Measurements from ENCODE around the gene TGFB1I1. TPM values are rescaled to one million over a fixed set of nuclear protein-coding genes. Genes with fewer than 3 reads are reported as not detected.

Gene TGFB1I1
- total RNA-seq, 1 donor, result 1.4 TPM

DNA sequence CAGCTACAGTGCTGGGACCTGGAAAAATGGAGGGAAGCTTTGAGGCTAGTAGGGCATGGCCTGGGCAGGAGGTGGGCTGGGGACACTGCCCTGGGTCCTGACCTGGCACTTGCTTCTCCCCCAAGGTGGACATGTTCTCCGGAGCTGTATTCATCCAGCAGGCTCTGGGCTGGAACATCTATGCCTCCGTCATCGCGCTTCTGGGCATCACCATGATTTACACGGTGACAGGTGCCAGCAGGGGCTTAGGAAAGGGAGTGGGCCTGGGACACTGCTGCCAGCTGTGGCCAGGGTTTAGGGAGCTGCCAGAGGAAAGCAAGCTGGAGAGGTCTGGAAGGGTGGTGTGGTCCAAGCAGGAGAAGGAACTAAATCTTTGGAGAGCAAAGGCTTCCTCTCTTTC, 14.1 kb downstream of the TGFB1I1 start:
- H3K27me3 ChIP-seq (ENCODE audit: insufficient read depth, low read length), result no peaks in the 10 kb centered on the region
- no peaks in the 10 kb centered on the region for H3K9me3 ChIP-seq (ENCODE audit: low read depth, low read length)
- H3K4me1 ChIP-seq (ENCODE audit: insufficient read depth, low read length), result peaks cover 20% of the 10 kb centered on the region
- H3K4me3 ChIP-seq (ENCODE audit: low read length), result no peak overlapping the region

DNA sequence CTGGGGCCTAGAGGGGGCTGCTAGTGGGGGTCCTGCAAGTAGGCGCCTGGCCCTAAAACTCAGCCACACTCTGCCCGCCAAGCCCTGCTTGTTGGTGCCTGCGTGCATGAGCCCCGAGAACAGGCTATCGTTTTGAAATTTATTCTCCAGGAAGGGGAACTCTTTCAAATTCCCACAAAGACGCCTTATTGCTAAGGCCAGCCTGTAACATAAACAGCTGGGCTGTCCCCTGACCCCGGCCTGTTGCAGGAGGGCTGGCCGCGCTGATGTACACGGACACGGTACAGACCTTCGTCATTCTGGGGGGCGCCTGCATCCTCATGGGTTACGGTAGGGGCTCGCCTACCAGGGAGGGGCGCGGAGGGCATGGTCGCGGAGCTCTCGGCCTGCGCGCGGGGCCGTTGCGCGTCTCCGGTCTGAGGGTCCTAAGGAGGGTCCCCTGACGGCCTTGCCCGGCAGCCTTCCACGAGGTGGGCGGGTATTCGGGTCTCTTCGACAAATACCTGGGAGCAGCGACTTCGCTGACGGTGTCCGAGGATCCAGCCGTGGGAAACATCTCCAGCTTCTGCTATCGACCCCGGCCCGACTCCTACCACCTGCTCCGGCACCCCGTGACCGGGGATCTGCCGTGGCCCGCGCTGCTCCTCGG, 15.2 kb downstream of the TGFB1I1 start:
- peak overlapping the region; percentile 45 for H3K4me3 ChIP-seq (ENCODE audit: low read length)
- no peaks in the 10 kb centered on the region for H3K9me3 ChIP-seq (ENCODE audit: low read depth, low read length)
- peaks cover 20% of the 10 kb centered on the region for H3K4me1 ChIP-seq (ENCODE audit: insufficient read depth, low read length)
- no peaks in the 10 kb centered on the region for H3K27me3 ChIP-seq (ENCODE audit: insufficient read depth, low read length)

DNA sequence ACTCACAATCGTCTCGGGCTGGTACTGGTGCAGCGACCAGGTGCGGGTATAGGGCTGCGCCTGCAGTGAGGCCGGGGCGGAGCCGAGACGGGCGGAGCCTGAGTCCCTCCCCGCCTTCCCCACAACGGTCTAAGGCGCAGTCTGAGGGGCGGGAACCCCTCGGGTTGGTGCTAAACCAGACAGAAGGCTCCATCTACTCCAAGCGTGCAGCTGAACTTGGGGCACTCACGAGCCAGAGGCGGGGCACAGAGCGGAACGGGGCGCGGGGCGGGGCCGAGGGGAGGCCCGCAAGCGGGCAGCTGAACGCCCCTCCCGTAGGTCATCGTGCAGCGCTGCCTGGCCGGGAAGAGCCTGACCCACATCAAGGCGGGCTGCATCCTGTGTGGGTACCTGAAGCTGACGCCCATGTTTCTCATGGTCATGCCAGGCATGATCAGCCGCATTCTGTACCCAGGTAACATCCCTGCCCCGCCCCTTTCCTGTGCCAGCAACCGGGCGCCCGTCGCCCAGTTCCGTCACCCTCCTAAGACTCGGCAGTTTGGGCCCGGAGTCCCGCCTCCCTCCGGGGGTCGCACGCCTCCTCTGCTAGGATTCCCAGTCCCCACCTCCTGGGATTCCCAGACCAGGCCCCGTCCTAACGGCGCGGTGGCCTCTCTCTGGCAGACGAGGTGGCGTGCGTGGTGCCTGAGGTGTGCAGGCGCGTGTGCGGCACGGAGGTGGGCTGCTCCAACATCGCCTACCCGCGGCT, 15.9 kb downstream of the TGFB1I1 start:
- peaks cover 20% of the 10 kb centered on the region for H3K4me1 ChIP-seq (ENCODE audit: insufficient read depth, low read length)
- no peaks in the 10 kb centered on the region for H3K9me3 ChIP-seq (ENCODE audit: low read depth, low read length)
- H3K4me3 ChIP-seq (ENCODE audit: low read length), result peak overlapping the region; percentile 45
- H3K27me3 ChIP-seq (ENCODE audit: insufficient read depth, low read length), result no peaks in the 10 kb centered on the region

DNA sequence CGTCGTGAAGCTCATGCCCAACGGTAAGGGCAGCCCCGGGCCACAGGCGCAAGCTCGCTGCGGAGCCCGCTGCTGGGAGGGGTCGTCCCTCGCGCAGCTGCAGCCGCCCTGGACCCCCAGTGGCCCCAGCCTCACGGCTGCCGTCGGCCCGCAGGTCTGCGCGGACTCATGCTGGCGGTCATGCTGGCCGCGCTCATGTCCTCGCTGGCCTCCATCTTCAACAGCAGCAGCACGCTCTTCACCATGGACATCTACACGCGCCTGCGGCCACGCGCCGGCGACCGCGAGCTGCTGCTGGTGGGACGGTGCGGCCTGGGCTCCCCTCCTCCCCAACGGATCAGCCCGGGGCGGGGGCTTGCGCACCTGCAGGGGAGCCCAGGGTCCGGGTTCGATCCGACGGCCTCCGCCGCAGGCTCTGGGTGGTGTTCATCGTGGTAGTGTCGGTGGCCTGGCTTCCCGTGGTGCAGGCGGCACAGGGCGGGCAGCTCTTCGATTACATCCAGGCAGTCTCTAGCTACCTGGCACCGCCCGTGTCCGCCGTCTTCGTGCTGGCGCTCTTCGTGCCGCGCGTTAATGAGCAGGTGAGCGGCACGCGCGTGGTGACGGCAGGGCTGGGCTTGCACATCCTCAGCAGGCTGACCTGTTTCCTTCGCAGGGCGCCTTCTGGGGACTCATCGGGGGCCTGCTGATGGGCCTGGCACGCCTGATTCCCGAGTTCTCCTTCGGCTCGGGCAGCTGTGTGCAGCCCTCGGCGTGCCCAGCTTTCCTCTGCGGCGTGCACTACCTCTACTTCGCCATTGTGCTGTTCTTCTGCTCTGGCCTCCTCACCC, 16.7 kb downstream of the TGFB1I1 start:
- peaks cover 20% of the 10 kb centered on the region for H3K4me1 ChIP-seq (ENCODE audit: insufficient read depth, low read length)
- H3K4me3 ChIP-seq (ENCODE audit: low read length), result peak overlapping the region; percentile 45
- H3K27me3 ChIP-seq (ENCODE audit: insufficient read depth, low read length), result no peaks in the 10 kb centered on the region
- no peaks in the 10 kb centered on the region for H3K9me3 ChIP-seq (ENCODE audit: low read depth, low read length)

DNA sequence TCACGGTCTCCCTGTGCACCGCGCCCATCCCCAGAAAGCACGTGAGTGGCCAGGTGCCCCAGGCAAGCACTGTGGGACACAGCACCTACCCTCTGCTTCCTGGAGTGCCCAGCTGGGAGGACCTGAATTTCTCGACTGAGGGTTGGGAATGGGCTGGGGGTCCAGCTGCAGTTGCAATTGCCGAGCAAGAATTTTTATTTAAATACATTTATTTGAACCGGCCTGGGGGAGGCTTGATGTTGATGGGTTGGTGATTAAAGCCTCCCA, 17.3 kb downstream of the TGFB1I1 start:
- H3K4me3 ChIP-seq (ENCODE audit: low read length), result no peak overlapping the region
- H3K9me3 ChIP-seq (ENCODE audit: low read depth, low read length), result no peaks in the 10 kb centered on the region
- peaks cover 20% of the 10 kb centered on the region for H3K4me1 ChIP-seq (ENCODE audit: insufficient read depth, low read length)
- H3K27me3 ChIP-seq (ENCODE audit: insufficient read depth, low read length), result no peaks in the 10 kb centered on the region

DNA sequence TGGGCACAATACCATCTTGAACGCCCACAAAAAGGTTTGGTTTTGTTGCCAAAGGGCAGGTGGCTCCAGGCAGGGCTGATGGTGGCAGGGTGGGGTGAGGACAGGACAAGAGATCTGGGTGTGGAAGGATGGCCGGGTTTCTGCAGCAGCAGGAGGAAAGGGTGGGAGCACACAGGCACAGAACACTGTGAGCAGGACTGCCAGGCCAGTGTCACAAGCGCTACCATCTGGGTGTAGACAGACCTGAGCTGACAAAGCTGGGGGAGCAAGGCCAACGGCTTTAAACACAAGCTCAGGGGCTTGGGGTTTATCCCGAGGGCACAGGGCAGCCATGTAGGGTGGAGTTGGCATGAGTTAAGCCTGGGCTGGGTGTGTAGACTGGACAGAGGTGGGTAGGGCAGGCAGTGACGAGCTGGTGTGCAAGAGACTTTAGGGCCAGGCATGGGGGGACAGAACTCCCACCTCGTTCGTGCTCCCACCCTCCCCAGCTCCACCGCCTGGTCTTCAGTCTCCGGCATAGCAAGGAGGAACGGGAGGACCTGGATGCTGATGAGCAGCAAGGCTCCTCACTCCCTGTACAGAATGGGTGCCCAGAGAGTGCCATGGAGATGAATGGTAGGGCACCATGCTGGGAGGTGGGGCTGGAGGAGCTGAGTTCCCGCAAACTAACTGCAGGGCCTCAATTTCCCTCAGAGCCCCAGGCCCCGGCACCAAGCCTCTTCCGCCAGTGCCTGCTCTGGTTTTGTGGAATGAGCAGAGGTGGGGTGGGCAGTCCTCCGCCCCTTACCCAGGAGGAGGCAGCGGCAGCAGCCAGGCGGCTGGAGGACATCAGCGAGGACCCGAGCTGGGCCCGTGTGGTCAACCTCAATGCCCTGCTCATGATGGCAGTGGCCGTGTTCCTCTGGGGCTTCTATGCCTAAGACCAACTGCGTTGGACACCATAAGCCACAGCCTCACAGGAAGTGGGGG, 17.9 kb downstream of the TGFB1I1 start:
- H3K9me3 ChIP-seq (ENCODE audit: low read depth, low read length), result no peaks in the 10 kb centered on the region
- H3K4me1 ChIP-seq (ENCODE audit: insufficient read depth, low read length), result peaks cover 20% of the 10 kb centered on the region
- no peak overlapping the region for H3K4me3 ChIP-seq (ENCODE audit: low read length)

DNA sequence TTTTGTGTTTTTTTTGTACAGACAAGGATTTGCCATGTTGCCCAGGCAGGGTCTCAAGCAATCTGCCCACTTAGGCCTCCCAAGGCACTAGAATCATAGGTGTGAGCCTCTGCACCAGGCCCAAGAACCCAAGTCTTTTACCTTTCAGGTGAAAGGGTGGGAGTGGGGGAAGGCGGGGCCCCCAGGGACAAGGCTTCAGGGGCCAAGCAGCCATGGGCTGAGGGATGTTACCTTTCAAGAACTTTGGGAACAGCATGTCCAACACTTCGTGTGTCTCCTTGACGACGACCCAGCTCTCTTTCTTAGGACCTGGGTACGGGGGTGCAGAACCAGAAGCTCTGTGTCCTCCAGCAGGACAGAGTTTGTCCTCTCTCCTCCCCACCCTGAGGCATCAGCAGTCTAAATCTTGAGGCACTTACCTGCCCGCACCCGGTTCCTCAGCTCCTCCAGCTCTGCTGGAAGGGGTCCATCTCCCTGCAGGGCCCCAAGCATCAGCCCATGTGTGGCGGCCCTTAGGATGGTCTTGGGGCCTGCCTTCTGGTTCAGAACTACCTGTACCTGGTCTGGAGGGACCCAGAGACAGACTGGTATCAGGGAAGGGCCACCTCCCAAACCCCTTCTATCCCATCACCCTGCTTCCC, 19.9 kb downstream of the TGFB1I1 start:
- Histone ChIP-seq H3K27me3 (ENCODE audit: insufficient read depth, low read length) (no peaks in the 10 kb centered on the region), H3K4me3 (ENCODE audit: low read length) (no peak overlapping the region), H3K9me3 (ENCODE audit: low read depth, low read length) (no peaks in the 10 kb centered on the region), H3K4me1 (ENCODE audit: insufficient read depth, low read length) (peaks cover 16% of the 10 kb centered on the region)

More for the DNA sequence above, 17.9 kb downstream of the TGFB1I1 start:
- no peaks in the 10 kb centered on the region for H3K27me3 ChIP-seq (ENCODE audit: insufficient read depth, low read length)

DNA sequence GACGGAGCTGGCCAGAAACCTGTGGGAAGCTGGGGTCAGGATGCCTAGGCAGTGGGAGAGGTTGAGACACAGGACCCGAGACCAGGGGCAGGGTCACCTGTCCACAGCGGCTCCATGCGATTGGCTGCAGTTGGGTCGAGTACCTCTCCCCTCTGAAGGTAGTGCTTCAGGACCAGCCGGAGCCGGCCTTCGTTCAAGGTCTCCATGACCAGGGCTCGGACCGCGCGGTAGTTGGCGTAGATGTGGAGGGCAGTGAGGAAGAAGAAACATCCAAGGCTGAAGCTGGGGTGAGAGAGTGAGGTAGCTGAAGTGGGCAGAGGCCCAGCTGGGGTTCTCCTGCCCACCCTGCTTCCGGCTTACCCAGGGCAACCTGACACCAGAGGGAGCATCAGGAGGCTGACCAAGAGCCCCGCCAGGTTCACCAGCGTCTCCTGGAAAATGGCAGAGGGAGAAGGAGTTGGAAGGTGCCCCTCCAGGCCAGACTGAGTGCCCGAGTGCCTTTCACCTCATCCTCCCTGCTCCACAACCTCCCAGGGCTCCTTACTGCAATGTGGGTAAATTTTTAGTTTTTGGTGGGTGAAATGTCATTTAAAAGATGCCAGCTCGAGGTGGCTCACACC, 21.7 kb downstream of the TGFB1I1 start:
- no peaks in the 10 kb centered on the region for H3K9me3 ChIP-seq (ENCODE audit: low read depth, low read length)
- H3K4me1 ChIP-seq (ENCODE audit: insufficient read depth, low read length), result no peaks in the 10 kb centered on the region
- no peak overlapping the region for H3K4me3 ChIP-seq (ENCODE audit: low read length)
- H3K27me3 ChIP-seq (ENCODE audit: insufficient read depth, low read length), result no peaks in the 10 kb centered on the region

DNA sequence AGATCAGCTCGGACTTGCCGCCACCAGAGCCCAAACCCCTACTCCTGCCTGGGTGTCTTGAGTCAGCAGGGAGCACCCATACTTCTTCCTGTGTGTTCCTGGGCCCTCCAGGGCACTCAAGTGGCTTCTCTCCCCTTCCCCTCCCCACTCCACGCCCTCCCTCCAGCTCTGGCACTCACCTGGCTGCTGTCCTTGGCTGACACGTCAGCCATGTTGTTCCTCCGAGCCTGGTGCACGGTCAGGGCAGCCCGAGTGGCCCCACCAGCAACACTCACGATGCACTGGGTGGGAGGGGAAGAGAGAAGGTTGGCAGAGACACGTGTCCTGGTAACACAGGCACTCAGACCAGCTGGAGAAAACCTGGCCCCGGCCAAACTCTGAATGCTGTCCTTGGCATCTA, 24.7 kb downstream of the TGFB1I1 start:
- Histone ChIP-seq H3K9me3 (ENCODE audit: low read depth, low read length) (no peaks in the 10 kb centered on the region), H3K4me1 (ENCODE audit: insufficient read depth, low read length) (no peaks in the 10 kb centered on the region), H3K4me3 (ENCODE audit: low read length) (no peak overlapping the region), H3K27me3 (ENCODE audit: insufficient read depth, low read length) (no peaks in the 10 kb centered on the region)

DNA sequence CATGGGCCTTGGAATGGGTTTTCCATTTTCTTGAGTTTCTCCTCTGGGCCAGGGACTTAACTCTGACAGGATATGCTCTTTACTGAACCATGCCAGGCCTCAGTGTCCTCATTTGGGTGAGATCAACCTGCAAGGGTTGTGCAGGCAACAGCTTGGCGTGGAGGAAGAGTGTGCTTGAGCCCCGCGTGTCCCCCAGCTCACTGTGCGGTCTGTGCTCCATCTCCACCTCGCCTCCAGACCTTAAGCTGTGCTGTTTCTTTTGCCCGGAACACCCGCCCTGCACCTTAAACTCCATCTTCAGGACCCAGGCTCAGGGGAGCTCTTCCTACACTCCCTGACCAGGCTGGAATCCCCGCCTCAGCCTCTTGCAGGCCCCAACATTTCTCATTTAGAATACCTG, 26.5 kb downstream of the TGFB1I1 start:
- Histone ChIP-seq H3K27me3 (ENCODE audit: insufficient read depth, low read length) (no peaks in the 10 kb centered on the region), H3K9me3 (ENCODE audit: low read depth, low read length) (no peaks in the 10 kb centered on the region), H3K4me1 (ENCODE audit: insufficient read depth, low read length) (no peaks in the 10 kb centered on the region), H3K4me3 (ENCODE audit: low read length) (no peak overlapping the region)

DNA sequence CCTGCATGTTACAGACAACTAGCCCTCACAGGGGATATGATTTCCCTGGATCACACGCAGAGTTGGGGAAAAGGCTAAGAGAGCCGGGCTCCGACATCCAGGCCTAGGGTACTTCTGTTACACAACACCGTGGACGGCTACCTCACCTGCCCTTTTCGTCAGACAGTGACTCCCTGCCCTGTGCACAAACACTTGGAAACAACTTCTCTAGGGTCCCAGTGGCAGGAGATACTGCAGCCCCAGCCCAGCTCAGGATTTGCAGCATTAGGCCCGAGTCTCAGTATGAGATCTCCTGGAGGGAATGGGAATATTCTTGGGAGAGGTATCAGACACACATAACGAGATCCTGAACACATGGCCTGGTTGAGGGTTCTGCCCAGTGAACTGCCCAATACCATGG, 28.0 kb downstream of the TGFB1I1 start:
- no peak overlapping the region for H3K4me3 ChIP-seq (ENCODE audit: low read length)
- H3K4me1 ChIP-seq (ENCODE audit: insufficient read depth, low read length), result no peaks in the 10 kb centered on the region
- no peaks in the 10 kb centered on the region for H3K9me3 ChIP-seq (ENCODE audit: low read depth, low read length)
- no peaks in the 10 kb centered on the region for H3K27me3 ChIP-seq (ENCODE audit: insufficient read depth, low read length)

DNA sequence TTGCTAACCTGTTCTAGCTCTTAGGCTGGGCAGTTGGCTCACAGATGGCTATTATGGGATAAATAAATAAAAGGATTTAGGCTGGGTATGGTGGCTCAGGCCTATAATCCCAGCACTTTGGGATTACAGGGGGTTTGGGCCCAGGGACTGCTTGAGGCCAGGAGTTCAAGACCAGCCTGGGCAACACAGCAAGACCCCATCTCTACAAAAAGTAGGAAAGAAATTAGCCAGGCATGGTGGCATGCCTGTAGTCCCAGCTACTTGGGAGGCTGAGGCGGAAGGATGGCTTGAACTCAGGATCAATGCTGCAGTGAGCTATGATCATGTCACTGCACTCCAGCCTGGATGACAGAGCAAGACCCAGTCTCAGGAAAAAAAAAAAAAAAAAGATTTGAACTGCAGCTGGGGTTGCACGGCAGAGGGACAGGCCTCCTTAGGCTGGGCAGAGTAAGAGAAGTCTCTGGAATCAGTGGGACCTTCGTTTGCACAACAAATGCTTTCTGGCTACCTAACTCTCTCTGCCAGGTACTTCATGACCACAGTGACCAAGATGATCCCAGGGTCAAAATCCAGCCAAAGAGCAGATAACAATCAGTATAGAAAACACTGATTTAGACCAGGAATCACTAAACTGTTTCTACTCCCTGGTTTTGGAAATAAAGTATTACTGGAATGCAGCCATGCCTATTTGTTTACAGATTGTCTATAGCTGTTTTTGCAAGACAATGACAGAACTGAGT, 29.4 kb downstream of the TGFB1I1 start:
- no peaks in the 10 kb centered on the region for H3K27me3 ChIP-seq (ENCODE audit: insufficient read depth, low read length)

DNA sequence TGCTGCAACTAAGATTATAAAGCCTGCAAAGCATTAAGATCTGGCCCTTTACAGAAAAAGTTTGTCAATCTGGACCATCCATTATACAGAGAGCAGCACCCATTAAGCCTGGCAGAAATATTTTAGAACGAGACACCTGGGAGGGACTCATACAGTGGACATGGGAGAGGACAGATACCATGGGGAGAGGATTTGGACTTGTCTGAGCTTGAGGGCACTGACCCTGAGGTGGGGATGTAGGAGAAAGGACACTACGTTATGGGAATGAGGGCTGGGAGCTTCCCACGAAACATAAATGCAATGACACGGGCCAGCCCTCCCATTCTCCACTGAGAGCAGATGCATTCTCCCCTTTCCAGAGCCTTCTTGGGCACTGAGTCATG, 30.0 kb downstream of the TGFB1I1 start:
- H3K4me1 ChIP-seq (ENCODE audit: insufficient read depth, low read length), result peaks cover 17% of the 10 kb centered on the region
- H3K9me3 ChIP-seq (ENCODE audit: low read depth, low read length), result no peaks in the 10 kb centered on the region
- H3K4me3 ChIP-seq (ENCODE audit: low read length), result no peak overlapping the region
- no peaks in the 10 kb centered on the region for H3K27me3 ChIP-seq (ENCODE audit: insufficient read depth, low read length)

More for the DNA sequence above, 29.4 kb downstream of the TGFB1I1 start:
- Histone ChIP-seq H3K4me3 (ENCODE audit: low read length) (no peak overlapping the region), H3K4me1 (ENCODE audit: insufficient read depth, low read length) (peaks cover 11% of the 10 kb centered on the region), H3K9me3 (ENCODE audit: low read depth, low read length) (no peaks in the 10 kb centered on the region)

Data from mononuclear cell (primary cell).